Measurements from ENCODE around the gene TBC1D10B. TPM values are rescaled to one million over a fixed set of nuclear protein-coding genes. Genes with fewer than 3 reads are reported as not detected.

TBC1D10B gene
- total RNA-seq, 1 donor from 2014 or later: 43.3 TPM

- peaks cover 4% of the 10 kb centered on the region for H3K36me3 Mint-ChIP-seq (ENCODE audit: low read depth)
- peak overlapping the region; percentile 89 for H3K27ac Mint-ChIP-seq (ENCODE audit: unreplicated experiment)
- H3K9me3 Mint-ChIP-seq (ENCODE audit: low read depth): no peaks in the 10 kb centered on the region
- TF ChIP-seq, protein P1, sequence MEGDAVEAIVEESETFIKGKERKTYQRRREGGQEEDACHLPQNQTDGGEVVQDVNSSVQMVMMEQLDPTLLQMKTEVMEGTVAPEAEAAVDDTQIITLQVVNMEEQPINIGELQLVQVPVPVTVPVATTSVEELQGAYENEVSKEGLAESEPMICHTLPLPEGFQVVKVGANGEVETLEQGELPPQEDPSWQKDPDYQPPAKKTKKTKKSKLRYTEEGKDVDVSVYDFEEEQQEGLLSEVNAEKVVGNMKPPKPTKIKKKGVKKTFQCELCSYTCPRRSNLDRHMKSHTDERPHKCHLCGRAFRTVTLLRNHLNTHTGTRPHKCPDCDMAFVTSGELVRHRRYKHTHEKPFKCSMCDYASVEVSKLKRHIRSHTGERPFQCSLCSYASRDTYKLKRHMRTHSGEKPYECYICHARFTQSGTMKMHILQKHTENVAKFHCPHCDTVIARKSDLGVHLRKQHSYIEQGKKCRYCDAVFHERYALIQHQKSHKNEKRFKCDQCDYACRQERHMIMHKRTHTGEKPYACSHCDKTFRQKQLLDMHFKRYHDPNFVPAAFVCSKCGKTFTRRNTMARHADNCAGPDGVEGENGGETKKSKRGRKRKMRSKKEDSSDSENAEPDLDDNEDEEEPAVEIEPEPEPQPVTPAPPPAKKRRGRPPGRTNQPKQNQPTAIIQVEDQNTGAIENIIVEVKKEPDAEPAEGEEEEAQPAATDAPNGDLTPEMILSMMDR (IDR thresholded peaks at IDR 0.05): no peak
- H3K4me1 Mint-ChIP-seq (ENCODE audit: low read depth): peaks cover 25% of the 10 kb centered on the region
- DNase-seq (ENCODE audit: low spot score): no peak
- no peaks in the 10 kb centered on the region for H3K27me3 Mint-ChIP-seq (ENCODE audit: low read depth)
- peak overlapping the region; percentile 78 for H3K4me3 Mint-ChIP-seq (ENCODE audit: unreplicated experiment)
Observed at GRCh38 chr16:30407804-30408534, 37.7 kb upstream of the TBC1D10B start.

DNA sequence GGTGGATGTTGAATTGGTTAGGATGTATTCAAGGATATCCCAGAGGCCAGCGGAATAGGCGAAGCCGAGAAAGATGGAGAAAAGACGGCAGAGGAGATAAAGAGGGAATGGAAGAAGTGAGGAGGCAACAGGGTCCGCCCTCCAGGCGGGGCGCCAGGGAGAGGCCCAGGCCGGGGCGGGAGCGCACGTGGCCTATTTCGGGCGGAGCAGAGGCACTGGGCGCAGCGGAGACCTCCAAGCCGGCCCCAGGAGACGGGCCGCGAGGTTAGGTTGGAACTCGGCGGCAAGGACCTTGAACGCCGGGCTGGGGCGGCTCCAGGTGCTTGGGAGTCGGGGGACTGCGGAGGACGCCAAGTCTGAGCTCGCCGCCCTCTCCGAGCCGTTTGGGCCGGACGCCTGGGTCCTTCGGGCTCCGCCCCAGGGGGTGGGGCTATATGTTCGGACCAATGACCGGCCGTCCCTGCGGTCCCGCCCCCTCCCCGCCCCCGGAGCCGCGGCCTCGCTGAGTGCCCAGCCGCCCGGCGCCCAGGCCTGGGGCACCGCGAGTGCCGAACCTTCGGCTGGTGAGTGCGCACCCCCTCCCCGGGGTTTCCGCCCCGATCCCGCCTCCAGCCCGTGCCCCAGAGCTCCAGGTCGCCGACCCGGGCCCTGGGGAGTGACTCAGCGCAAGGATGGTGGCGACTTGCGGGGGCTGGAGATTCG lies 37.0 kb upstream of the TBC1D10B start, which contains the start of gene ZNF771:
TSS of gene ZNF771 (plus strand) at position 505 of the 702 bp plus-strand sequence. CDS start 448 bp downstream, outside the sequence.
- DNase-seq (ENCODE audit: low spot score): peak; percentile 93
- H3K4me3 Mint-ChIP-seq (ENCODE audit: unreplicated experiment): peak within 1 kb of the TSS; percentile 78
- no peaks in the 10 kb centered on the region for H3K27me3 Mint-ChIP-seq (ENCODE audit: low read depth)
- no peaks in the 10 kb centered on the region for H3K9me3 Mint-ChIP-seq (ENCODE audit: low read depth)
- peak within 1 kb of the TSS; percentile 89 for H3K27ac Mint-ChIP-seq (ENCODE audit: unreplicated experiment)
- H3K4me1 Mint-ChIP-seq (ENCODE audit: low read depth): peaks cover 25% of the 10 kb centered on the region
- H3K36me3 Mint-ChIP-seq (ENCODE audit: low read depth): peaks cover 4% of the 10 kb centered on the region
- TF ChIP-seq, protein P1 (IDR thresholded peaks at IDR 0.05): peak; percentile 38

- Mint-ChIP-seq H3K4me3 (ENCODE audit: unreplicated experiment) (peak overlapping the region; percentile 70), H3K4me1 (ENCODE audit: low read depth) (peaks cover 22% of the 10 kb centered on the region), H3K9me3 (ENCODE audit: low read depth) (no peaks in the 10 kb centered on the region), H3K27ac (ENCODE audit: unreplicated experiment) (peak overlapping the region; percentile 57), H3K36me3 (ENCODE audit: low read depth) (no peaks in the 10 kb centered on the region), H3K27me3 (ENCODE audit: low read depth) (no peaks in the 10 kb centered on the region)
- TF ChIP-seq, protein P1 (IDR thresholded peaks at IDR 0.05): no peak
- no peak for DNase-seq (ENCODE audit: low spot score)
Observed at GRCh38 chr16:30406795-30407101, 36.5 kb upstream of the TBC1D10B start.

GRCh38 chr16:30401768-30402425 lies 31.6 kb upstream of the TBC1D10B start:
- Mint-ChIP-seq H3K4me3 (ENCODE audit: unreplicated experiment) (peak overlapping the region; percentile 87), H3K4me1 (ENCODE audit: low read depth) (peaks cover 27% of the 10 kb centered on the region), H3K27ac (ENCODE audit: unreplicated experiment) (no peak overlapping the region), H3K9me3 (ENCODE audit: low read depth) (no peaks in the 10 kb centered on the region), H3K27me3 (ENCODE audit: low read depth) (no peaks in the 10 kb centered on the region), H3K36me3 (ENCODE audit: low read depth) (peaks cover 2% of the 10 kb centered on the region)
- TF ChIP-seq, protein P1 (IDR thresholded peaks at IDR 0.05): no peak
- DNase-seq (ENCODE audit: low spot score): no peak
